HCT116 (cell line): ENCODE measurements around the gene ADGRG1. TPM values are rescaled to one million over a fixed set of nuclear protein-coding genes. Genes with fewer than 3 reads are reported as not detected.

Source experiments
- ATAC-seq: fragments of 200-7000 bp; cut with Tn5 transposase; 2 replicates; pipeline ENCODE4 v1.9.1; 2020; ENCODE audit warnings: mild to moderate bottlenecking, moderate library complexity
- BruUV-seq: library from RNA; stranded (reverse); fragments of 400-500 nt; replicated peaks from 2 replicates; lab custom pipeline; 2021; lab: Mats Ljungman, UMichigan
- CTCF ChIA-PET: fragments of 300-600 bp; sonication (Branson Sonifier 250); formaldehyde crosslinking; loops from one replicate; lab custom pipeline; 2021; ENCODE audit warnings: antibody characterized with exemption; lab: Charles Lee
- POLR2A ChIA-PET: fragments of 300-600, 350-600 bp; sonication (Branson Sonifier 250); formaldehyde crosslinking; loops from one replicate; lab custom pipeline; 2021; ENCODE audit warnings: antibody characterized with exemption; lab: Charles Lee
- RAD21 ChIA-PET, 2 experiments: fragments of 300-600 bp; sonication (Branson Sonifier 250); formaldehyde crosslinking; loops; one replicate each; lab custom pipeline; 2023; ENCODE audit warnings: low total read pairs in 2 of 2; ENCODE audit not compliant: uncharacterized antibody in 2 of 2, unreplicated experiment in 2 of 2, low non-redundant PET in 1 of 2; lab: Charles Lee
- DNase-seq: peaks from one replicate; pipeline ENCODE4 v3.0.0-alpha.2; 2010; ENCODE audit warnings: low read depth, low spot score
- H2AFZ ChIP-seq: fragments of 200-600 bp; shearing (Covaris generic), sonication (generic); 2 replicates; pipeline ENCODE4 v1.6.1; 2017; ENCODE audit warnings: low read depth, mixed run types, mixed read lengths, antibody characterized with exemption, low read length; ENCODE audit not compliant: poor library complexity, severe bottlenecking
- H3K27ac ChIP-seq: 2 replicates; pipeline ENCODE4 v1.5.1; 2012; ENCODE audit warnings: low read depth, low read length
- H3K27me3 ChIP-seq: fragments of 200-600 bp; sonication (generic); 2 replicates; pipeline ENCODE4 v1.6.1; 2016; ENCODE audit warnings: mixed run types, low read length, mixed read lengths; ENCODE audit not compliant: insufficient read depth
- H3K36me3 ChIP-seq, 2 experiments: fragments of 200-500 bp in 1 of 2; fragments of 200-600 bp in 1 of 2; sonication (Bioruptor generic) in 1 of 2; sonication (generic) in 1 of 2; 2 replicates each; pipeline versions ENCODE4 v1.5.1 to v1.6.1; 2014 to 2016; ENCODE audit warnings: low read length in 2 of 2, inconsistent platforms in 1 of 2, mixed read lengths in 1 of 2, mixed run types in 1 of 2; ENCODE audit not compliant: insufficient read depth in 2 of 2, control insufficient read depth in 1 of 2
- H3K4me1 ChIP-seq, 2 experiments: fragments of 200-600 bp in 1 of 2; sonication (generic) in 1 of 2; 2 replicates each; pipeline versions ENCODE4 v1.5.1 to v1.6.1; 2012 to 2017; ENCODE audit warnings: low read length in 2 of 2, inconsistent platforms in 1 of 2, mild to moderate bottlenecking in 1 of 2, mixed read lengths in 1 of 2, mixed run types in 1 of 2, moderate library complexity in 1 of 2; ENCODE audit not compliant: insufficient read depth in 2 of 2, control insufficient read depth in 1 of 2
- H3K4me2 ChIP-seq: fragments of 200-600 bp; sonication (generic); 2 replicates; pipeline ENCODE4 v1.6.1; 2017; ENCODE audit warnings: mixed run types, low read length, mixed read lengths
- H3K4me3 ChIP-seq, 2 experiments: fragments of 200-600 bp in 1 of 2; sonication (generic) in 1 of 2; replicated peaks in 1 of 2; 2 replicates each; pipeline ENCODE4 v1.5.1; 2011 to 2016; ENCODE audit warnings: low read length in 2 of 2, control low read depth in 1 of 2, low read depth in 1 of 2, mild to moderate bottlenecking in 1 of 2, mixed read lengths in 1 of 2, mixed run types in 1 of 2
- H3K79me2 ChIP-seq: fragments of 200-600 bp; sonication (generic); 2 replicates; pipeline ENCODE4 v1.6.1; 2017; ENCODE audit warnings: mild to moderate bottlenecking, mixed run types, low read length, moderate library complexity, mixed read lengths; ENCODE audit not compliant: insufficient read depth
- H3K9ac ChIP-seq: fragments of 200-600 bp; sonication (generic); 2 replicates; pipeline ENCODE4 v1.6.1; 2016; ENCODE audit warnings: low read length, mixed read lengths
- H3K9me2 ChIP-seq: fragments of 200-600 bp; sonication (generic), shearing (Covaris generic); 2 replicates; pipeline ENCODE4 v1.6.1; 2017; ENCODE audit warnings: mixed run types, mild to moderate bottlenecking, moderate library complexity; ENCODE audit not compliant: insufficient read depth
- H3K9me3 ChIP-seq, 2 experiments: fragments of 200-500 bp in 1 of 2; fragments of 200-600 bp in 1 of 2; sonication (Bioruptor generic) in 1 of 2; sonication (generic) in 1 of 2; 2 replicates each; pipeline ENCODE4 v1.6.1; 2014 to 2017; ENCODE audit warnings: low read length in 2 of 2, mixed read lengths in 2 of 2, inconsistent platforms in 1 of 2, low read depth in 1 of 2, mild to moderate bottlenecking in 1 of 2, mixed run types in 1 of 2, moderate library complexity in 1 of 2; ENCODE audit not compliant: control insufficient read depth in 1 of 2, insufficient read depth in 1 of 2
- H4K20me1 ChIP-seq: fragments of 200-600 bp; sonication (generic), shearing (Covaris generic); 2 replicates; pipeline ENCODE4 v1.6.1; 2017; ENCODE audit warnings: mixed run types, mild to moderate bottlenecking, moderate library complexity; ENCODE audit not compliant: insufficient read depth
- CBX3 ChIP-seq: IDR thresholded peaks from 2 replicates; pipeline ENCODE4 v1.6.1; 2012; ENCODE audit warnings: low read depth
- EZH2 ChIP-seq: fragments of 200-600 bp; sonication (generic); IDR thresholded peaks from 2 replicates; pipeline ENCODE4 v1.6.1; 2017; ENCODE audit warnings: antibody characterized with exemption, mixed run types
- EZH2phosphoT487 ChIP-seq: fragments of 200-600 bp; IDR thresholded peaks from 2 replicates; pipeline ENCODE4 v1.6.1; 2018; ENCODE audit warnings: antibody characterized with exemption, borderline replicate concordance
- FOSL1 ChIP-seq: IDR thresholded peaks from 2 replicates; pipeline ENCODE4 v1.6.1; 2012; ENCODE audit warnings: low read depth
- MAX ChIP-seq: IDR thresholded peaks from 2 replicates; pipeline ENCODE4 v1.6.1; 2012
- RAD21 ChIP-seq: IDR thresholded peaks from 2 replicates; pipeline ENCODE4 v1.6.1; 2012; ENCODE audit warnings: low read depth, mild to moderate bottlenecking
- REST ChIP-seq: IDR thresholded peaks from 2 replicates; pipeline ENCODE4 v1.6.1; 2012; ENCODE audit warnings: low read depth
- SIN3A ChIP-seq: IDR thresholded peaks from 2 replicates; pipeline ENCODE4 v1.6.1; 2012; ENCODE audit warnings: low read depth
- intact Hi-C: fragments of 100-400 bp; cut with micrococcal nuclease; formaldehyde crosslinking; loops from 2 replicates; pipeline ENCODE4 v1.10.0; 2022
- total RNA-seq: library from RNA; stranded (reverse); gene quantifications from one replicate; pipeline ENCODE4 v1.2.1, GENCODE V29; 2021; ENCODE audit not compliant: unreplicated experiment
- TF ChIP-seq, protein P1 (sequence below): IDR thresholded peaks from 2 replicates; pipeline ENCODE4 v1.6.1; 2011; ENCODE audit warnings: mild to moderate bottlenecking, low read length, moderate library complexity; ENCODE audit not compliant: insufficient replicate concordance; ENCODE audit errors: extremely low read depth

The ADGRG1 gene
- total RNA-seq, 1 experiment from 2014 or later = 36.4 TPM

DNA sequence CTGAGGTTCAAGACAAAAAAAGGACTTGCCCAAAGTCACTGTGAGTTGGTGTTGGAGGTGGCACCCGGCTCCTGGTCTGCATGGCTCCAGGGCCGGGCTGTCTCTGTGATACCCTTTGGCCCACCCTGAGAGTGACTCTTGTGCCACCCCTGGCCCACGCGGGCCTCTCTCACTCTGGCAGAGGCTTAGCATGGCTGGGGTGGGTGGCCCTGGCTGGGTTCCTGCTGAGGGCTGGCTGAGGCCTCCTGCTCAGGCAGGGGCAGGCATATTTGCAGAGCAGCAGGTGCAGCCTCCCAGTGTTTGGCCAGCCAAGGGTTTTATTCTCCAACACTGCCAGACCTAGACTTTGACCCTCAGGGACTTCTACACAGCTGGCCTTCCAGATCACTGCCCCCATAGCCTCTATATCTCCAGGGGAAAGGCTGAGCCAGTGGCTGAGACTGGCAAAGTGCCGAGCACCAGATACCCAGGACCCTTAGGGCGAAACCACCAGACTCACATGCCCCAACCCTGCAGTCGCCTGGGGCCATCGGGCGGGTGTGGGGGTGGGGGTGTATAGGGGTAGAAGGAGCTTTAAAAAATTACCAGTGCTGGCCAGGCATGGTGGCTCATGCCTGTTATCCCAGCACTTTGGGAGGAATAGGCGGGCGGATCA is 21.5 kb upstream of the ADGRG1 start:
- no peaks in the 10 kb centered on the region for H3K4me1 ChIP-seq
- H3K79me2 ChIP-seq = no peaks in the 10 kb centered on the region
- CTCF ChIA-PET = interaction anchor here (1.2 kb wide), 1 partner anchor 16 kb away, joined by 4 read pairs; no protein-coding TSS in a partner anchor
- H4K20me1 ChIP-seq = no peaks in the 10 kb centered on the region
- TF ChIP-seq REST = no peak
- TF ChIP-seq EZH2phosphoT487 = no peak
- TF ChIP-seq, protein P1, sequence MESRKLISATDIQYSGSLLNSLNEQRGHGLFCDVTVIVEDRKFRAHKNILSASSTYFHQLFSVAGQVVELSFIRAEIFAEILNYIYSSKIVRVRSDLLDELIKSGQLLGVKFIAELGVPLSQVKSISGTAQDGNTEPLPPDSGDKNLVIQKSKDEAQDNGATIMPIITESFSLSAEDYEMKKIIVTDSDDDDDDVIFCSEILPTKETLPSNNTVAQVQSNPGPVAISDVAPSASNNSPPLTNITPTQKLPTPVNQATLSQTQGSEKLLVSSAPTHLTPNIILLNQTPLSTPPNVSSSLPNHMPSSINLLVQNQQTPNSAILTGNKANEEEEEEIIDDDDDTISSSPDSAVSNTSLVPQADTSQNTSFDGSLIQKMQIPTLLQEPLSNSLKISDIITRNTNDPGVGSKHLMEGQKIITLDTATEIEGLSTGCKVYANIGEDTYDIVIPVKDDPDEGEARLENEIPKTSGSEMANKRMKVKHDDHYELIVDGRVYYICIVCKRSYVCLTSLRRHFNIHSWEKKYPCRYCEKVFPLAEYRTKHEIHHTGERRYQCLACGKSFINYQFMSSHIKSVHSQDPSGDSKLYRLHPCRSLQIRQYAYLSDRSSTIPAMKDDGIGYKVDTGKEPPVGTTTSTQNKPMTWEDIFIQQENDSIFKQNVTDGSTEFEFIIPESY = no peak
- TF ChIP-seq MAX = no peak
- no peak for TF ChIP-seq CBX3
- TF ChIP-seq FOSL1 = no peak
- TF ChIP-seq RAD21 = no peak
- no peak for TF ChIP-seq SIN3A
- TF ChIP-seq EZH2 = no peak
- TF ChIP-seq, all 23 proteins: peak for 0
- H3K27me3 ChIP-seq = no peaks in the 10 kb centered on the region
- no peak overlapping the region for H3K4me3 ChIP-seq
- intact Hi-C loops = no loop called here
- ChIA-PET POLR2A (no interaction called here), RAD21 (no interaction called here)
- BruUV-seq = no TSS peak
- H3K9me3 ChIP-seq = no peaks in the 10 kb centered on the region
- no peaks in the 10 kb centered on the region for H3K9me2 ChIP-seq
- no peak overlapping the region for H3K9ac ChIP-seq
- no peak overlapping the region for H3K4me2 ChIP-seq
- H3K27ac ChIP-seq = no peak overlapping the region
- H2AFZ ChIP-seq = no peak overlapping the region
- no peak for DNase-seq
- no peak for ATAC-seq
- no peaks in the 10 kb centered on the region for H3K36me3 ChIP-seq
